Measurements from ENCODE around the gene TXNRD2. TPM values are rescaled to one million over a fixed set of nuclear protein-coding genes. Genes with fewer than 3 reads are reported as not detected.
A peak's percentile ranks its signal among the peaks of the same experiment; 100 is the strongest.

The TXNRD2 gene
- total RNA-seq, 1 donor from 2014 or later = 0.19 TPM

- Histone ChIP-seq H3K4me3 (no peak overlapping the region), H4K20me1 (ENCODE audit: low read depth) (no peaks in the 10 kb centered on the region), H2AFZ (replicated peaks) (no peak overlapping the region), H3F3A (ENCODE audit: low read depth) (peaks cover 8% of the 10 kb centered on the region), H3K4me2 (peak overlapping the region; percentile 36), H3K27me3 (no peaks in the 10 kb centered on the region), H3K36me3 (no peaks in the 10 kb centered on the region), H3K9ac (no peak overlapping the region), H3K27ac (no peak overlapping the region), H3K9me3 (ENCODE audit: low read depth) (no peaks in the 10 kb centered on the region), H3K4me1 (peaks cover 19% of the 10 kb centered on the region), H3K79me2 (ENCODE audit: low read depth) (no peaks in the 10 kb centered on the region)
- Mint-ChIP-seq H3K27ac (peak overlapping the region; percentile 82), H3K36me3 (no peaks in the 10 kb centered on the region), H3K9me3 (no peaks in the 10 kb centered on the region), H3K4me3 (no peak overlapping the region), H3K4me1 (peaks cover 53% of the 10 kb centered on the region), H3K27me3 (ENCODE audit: insufficient read depth, low read depth) (peaks cover 8% of the 10 kb centered on the region)
- no peak for DNase-seq (ENCODE audit: low spot score)
- TF ChIP-seq EZH2 (IDR thresholded peaks at IDR 0.05) = no peak
- no peak for TF ChIP-seq EZH2phosphoT487 (IDR thresholded peaks at IDR 0.05)
- TF ChIP-seq CTCF (IDR thresholded peaks at IDR 0.05) = no peak
These were observed 38.1 kb downstream of the TXNRD2 start for GRCh38 chr22:19903513-19903912.

- Mint-ChIP-seq H3K27ac (peak overlapping the region; percentile 82), H3K4me3 (no peak overlapping the region), H3K4me1 (peaks cover 51% of the 10 kb centered on the region), H3K27me3 (ENCODE audit: insufficient read depth, low read depth) (peaks cover 6% of the 10 kb centered on the region), H3K36me3 (no peaks in the 10 kb centered on the region), H3K9me3 (no peaks in the 10 kb centered on the region)
- Histone ChIP-seq H3K4me3 (no peak overlapping the region), H2AFZ (replicated peaks) (no peak overlapping the region), H3K27ac (no peak overlapping the region), H3K27me3 (no peaks in the 10 kb centered on the region), H3K36me3 (no peaks in the 10 kb centered on the region), H3K79me2 (ENCODE audit: low read depth) (no peaks in the 10 kb centered on the region), H3K9me3 (ENCODE audit: low read depth) (no peaks in the 10 kb centered on the region), H3K9ac (no peak overlapping the region), H3F3A (ENCODE audit: low read depth) (peaks cover 8% of the 10 kb centered on the region), H3K4me2 (peak overlapping the region; percentile 36), H3K4me1 (peaks cover 19% of the 10 kb centered on the region), H4K20me1 (ENCODE audit: low read depth) (no peaks in the 10 kb centered on the region)
- DNase-seq (ENCODE audit: low spot score) = peak; percentile 73
- TF ChIP-seq EZH2phosphoT487 (IDR thresholded peaks at IDR 0.05) (no peak), CTCF (IDR thresholded peaks at IDR 0.05) (no peak), EZH2 (IDR thresholded peaks at IDR 0.05) (no peak)
These were observed 38.6 kb downstream of the TXNRD2 start for GRCh38 chr22:19903031-19903430.

- peaks cover 53% of the 10 kb centered on the region for H3K4me1 Mint-ChIP-seq
- Histone ChIP-seq H3K79me2 (ENCODE audit: low read depth) (no peaks in the 10 kb centered on the region), H4K20me1 (ENCODE audit: low read depth) (no peaks in the 10 kb centered on the region), H3K4me2 (peak overlapping the region; percentile 36), H3K27me3 (no peaks in the 10 kb centered on the region), H3K4me3 (no peak overlapping the region), H3F3A (ENCODE audit: low read depth) (peaks cover 8% of the 10 kb centered on the region), H2AFZ (replicated peaks) (no peak overlapping the region), H3K36me3 (no peaks in the 10 kb centered on the region), H3K4me1 (peaks cover 19% of the 10 kb centered on the region), H3K27ac (no peak overlapping the region), H3K9ac (no peak overlapping the region), H3K9me3 (ENCODE audit: low read depth) (no peaks in the 10 kb centered on the region)
- peak overlapping the region; percentile 27 for H3K4me3 Mint-ChIP-seq
- peaks cover 6% of the 10 kb centered on the region for H3K27me3 Mint-ChIP-seq (ENCODE audit: insufficient read depth, low read depth)
- H3K36me3 Mint-ChIP-seq = no peaks in the 10 kb centered on the region
- no peak overlapping the region for H3K27ac Mint-ChIP-seq
- TF ChIP-seq EZH2 (IDR thresholded peaks at IDR 0.05) (no peak), EZH2phosphoT487 (IDR thresholded peaks at IDR 0.05) (no peak), CTCF (IDR thresholded peaks at IDR 0.05) (no peak)
- no peak for DNase-seq (ENCODE audit: low spot score)
- no peaks in the 10 kb centered on the region for H3K9me3 Mint-ChIP-seq
These were observed 39.3 kb downstream of the TXNRD2 start for GRCh38 chr22:19902245-19902715.
